22Rv1 (cell line): ENCODE measurements around the gene ALDH1L1.

Source experiments
- ZFX ChIP-seq: fragments of 450-650 bp; IDR thresholded peaks from 2 replicates; pipeline ENCODE4 v1.6.1; 2017; ENCODE audit warnings: antibody characterized with exemption, borderline replicate concordance
- TF ChIP-seq, protein P1 (sequence below): fragments of 450-650 bp; IDR thresholded peaks from 2 replicates; pipeline ENCODE4 v1.5.1; 2017; ENCODE audit warnings: mild to moderate bottlenecking

DNA sequence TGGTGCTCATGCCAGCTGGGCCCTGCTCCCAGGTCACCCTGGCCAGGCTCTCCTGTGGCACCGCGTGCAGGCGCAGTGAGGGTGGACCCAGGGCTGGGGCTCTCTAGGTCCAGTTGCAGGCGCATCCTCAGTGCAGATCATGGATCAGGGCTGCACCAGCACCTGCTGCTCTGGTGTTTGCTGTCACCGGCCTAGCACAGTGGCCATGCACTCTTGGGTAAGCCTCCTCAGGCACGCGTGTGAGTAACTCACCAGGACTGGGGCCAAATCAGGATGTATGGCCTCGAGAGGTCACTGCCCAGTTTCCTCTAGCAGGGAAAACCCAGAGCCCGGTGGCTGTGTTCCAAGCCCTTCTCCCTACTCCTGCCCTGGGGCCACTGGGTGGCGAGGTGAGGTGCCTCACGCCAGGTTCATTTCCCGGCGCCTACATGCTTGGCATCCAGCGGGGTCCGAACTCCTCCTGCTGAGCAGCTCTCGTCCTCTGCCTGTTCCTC is 50.9 kb downstream of the ALDH1L1 start:
- TF ChIP-seq, protein P1, sequence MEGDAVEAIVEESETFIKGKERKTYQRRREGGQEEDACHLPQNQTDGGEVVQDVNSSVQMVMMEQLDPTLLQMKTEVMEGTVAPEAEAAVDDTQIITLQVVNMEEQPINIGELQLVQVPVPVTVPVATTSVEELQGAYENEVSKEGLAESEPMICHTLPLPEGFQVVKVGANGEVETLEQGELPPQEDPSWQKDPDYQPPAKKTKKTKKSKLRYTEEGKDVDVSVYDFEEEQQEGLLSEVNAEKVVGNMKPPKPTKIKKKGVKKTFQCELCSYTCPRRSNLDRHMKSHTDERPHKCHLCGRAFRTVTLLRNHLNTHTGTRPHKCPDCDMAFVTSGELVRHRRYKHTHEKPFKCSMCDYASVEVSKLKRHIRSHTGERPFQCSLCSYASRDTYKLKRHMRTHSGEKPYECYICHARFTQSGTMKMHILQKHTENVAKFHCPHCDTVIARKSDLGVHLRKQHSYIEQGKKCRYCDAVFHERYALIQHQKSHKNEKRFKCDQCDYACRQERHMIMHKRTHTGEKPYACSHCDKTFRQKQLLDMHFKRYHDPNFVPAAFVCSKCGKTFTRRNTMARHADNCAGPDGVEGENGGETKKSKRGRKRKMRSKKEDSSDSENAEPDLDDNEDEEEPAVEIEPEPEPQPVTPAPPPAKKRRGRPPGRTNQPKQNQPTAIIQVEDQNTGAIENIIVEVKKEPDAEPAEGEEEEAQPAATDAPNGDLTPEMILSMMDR, result no peak
- TF ChIP-seq ZFX, result no peak
